Karpas-422 (cell line): ENCODE results near the gene SYT6. TPM values are rescaled to one million over a fixed set of nuclear protein-coding genes. Genes with fewer than 3 reads are reported as not detected.

Experiments
- DNase-seq: peaks from one replicate; pipeline ENCODE4 v3.0.0-alpha.2; 2015
- H2AFZ ChIP-seq: fragments of 200-600 bp; sonication (generic); 2 replicates; pipeline ENCODE4 v1.6.1; 2014; ENCODE audit warnings: antibody characterized with exemption, low read length, mixed read lengths
- H3K27ac ChIP-seq: fragments of 200-600 bp; sonication (generic); 2 replicates; pipeline ENCODE4 v1.5.1; 2014; ENCODE audit warnings: mild to moderate bottlenecking, low read length, moderate library complexity
- H3K27me3 ChIP-seq: fragments of 200-600 bp; sonication (generic); 2 replicates; pipeline ENCODE4 v1.6.1; 2014; ENCODE audit warnings: low read length, mixed read lengths
- H3K36me3 ChIP-seq: fragments of 200-600 bp; sonication (generic); 2 replicates; pipeline ENCODE4 v1.6.1; 2014; ENCODE audit warnings: low read length, mixed read lengths; ENCODE audit not compliant: insufficient read depth
- H3K4me1 ChIP-seq: fragments of 200-600 bp; sonication (generic); 2 replicates; pipeline ENCODE4 v1.6.1; 2014; ENCODE audit warnings: mild to moderate bottlenecking, low read length, mixed read lengths
- H3K4me2 ChIP-seq: fragments of 200-600 bp; sonication (generic); 2 replicates; pipeline ENCODE4 v1.6.1; 2014; ENCODE audit warnings: low read length, low read depth, mild to moderate bottlenecking; ENCODE audit not compliant: poor library complexity, severe bottlenecking
- H3K4me3 ChIP-seq: fragments of 200-600 bp; sonication (generic); 2 replicates; pipeline ENCODE4 v1.5.1; 2014; ENCODE audit warnings: mild to moderate bottlenecking, antibody characterized with exemption, low read length, mixed read lengths
- H3K79me2 ChIP-seq: fragments of 200-600 bp; sonication (generic); 2 replicates; pipeline ENCODE4 v1.6.1; 2014; ENCODE audit warnings: mild to moderate bottlenecking, low read length, mixed read lengths
- H3K9ac ChIP-seq: fragments of 200-600 bp; sonication (generic); 2 replicates; pipeline ENCODE4 v1.6.0; 2014; ENCODE audit warnings: low read length
- H3K9me2 ChIP-seq: fragments of 200-600 bp; sonication (generic), shearing (Covaris generic); replicated peaks from 2 replicates; pipeline ENCODE4 v1.6.0; 2014; ENCODE audit warnings: mild to moderate bottlenecking, low read length, moderate library complexity; ENCODE audit not compliant: insufficient read depth
- H3K9me3 ChIP-seq: fragments of 300-700, 200-600 bp; sonication (generic); 2 replicates; pipeline ENCODE4 v1.6.1; 2014; ENCODE audit warnings: low read length, mixed read lengths
- H4K20me1 ChIP-seq: fragments of 200-600 bp; sonication (generic); 2 replicates; pipeline ENCODE4 v1.6.1; 2014; ENCODE audit warnings: mild to moderate bottlenecking, antibody characterized with exemption, low read length, low read depth; ENCODE audit not compliant: insufficient read depth
- total RNA-seq: library from RNA; depleted of rRNA; stranded (reverse); fragments of >200 nt; shearing (Covaris generic); gene quantifications from 2 replicates; pipeline ENCODE4 v1.2.3, GENCODE V29; 2014; ENCODE audit warnings: low replicate concordance

Gene SYT6
- total RNA-seq, 1 experiment from 2014 or later, result not detected

DNA sequence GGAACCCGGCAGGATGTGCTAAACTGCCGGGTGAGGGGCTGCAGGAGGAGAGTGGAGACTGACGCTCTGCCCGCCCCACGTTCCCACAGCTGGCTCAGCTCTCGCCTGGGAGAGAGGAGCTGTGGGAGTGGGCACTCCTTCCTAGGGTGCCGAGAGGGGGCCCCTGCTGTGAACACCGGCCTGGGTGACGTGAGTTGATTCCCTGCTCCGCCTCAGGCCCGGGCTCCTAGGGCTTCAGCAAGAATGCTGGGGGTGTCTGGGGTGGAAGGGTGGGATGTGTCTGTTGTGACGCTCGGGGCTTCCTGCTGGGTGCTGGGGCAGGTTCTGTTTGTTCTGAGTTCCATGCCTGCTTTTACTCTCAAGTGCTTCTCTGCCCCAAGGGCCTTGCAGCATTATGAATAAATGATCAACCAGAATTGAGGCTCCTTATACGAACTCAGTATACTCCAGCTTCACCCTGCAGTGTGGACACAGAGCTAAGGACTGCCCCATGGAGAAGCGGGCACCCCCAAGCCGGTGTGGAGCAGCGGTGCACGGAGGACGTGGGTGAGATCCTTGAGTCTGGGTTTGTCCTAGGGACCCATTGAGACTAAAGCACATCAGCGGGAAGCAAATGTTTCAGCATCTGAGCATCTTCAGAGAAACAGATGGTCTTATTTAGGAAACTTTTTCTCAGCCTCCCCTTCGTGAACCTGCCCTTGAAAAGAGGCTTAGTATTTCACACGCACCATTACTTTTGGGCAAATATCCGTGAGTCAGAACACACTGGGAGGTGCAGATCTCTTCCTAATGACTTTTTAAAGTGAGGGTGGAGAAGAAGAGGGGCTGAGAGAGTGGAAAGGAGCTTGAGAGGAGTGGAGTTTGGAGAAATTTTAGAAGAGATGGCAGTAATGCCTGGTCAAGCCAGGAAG, 41.7 kb downstream of the SYT6 start:
- Histone ChIP-seq H4K20me1 (no peaks in the 10 kb centered on the region), H2AFZ (no peak overlapping the region), H3K27me3 (no peaks in the 10 kb centered on the region), H3K9ac (no peak overlapping the region), H3K79me2 (no peaks in the 10 kb centered on the region), H3K4me3 (no peak overlapping the region), H3K36me3 (no peaks in the 10 kb centered on the region), H3K4me1 (0 out of 2 replicates have a peak, but pooled peaks cover 2% of the 10 kb centered on the region), H3K9me2 (no peaks in the 10 kb centered on the region), H3K9me3 (no peaks in the 10 kb centered on the region), H3K27ac (no peak overlapping the region), H3K4me2 (no peak overlapping the region)
- no peak for DNase-seq

- Histone ChIP-seq H3K9me2 (no peaks in the 10 kb centered on the region), H3K79me2 (no peaks in the 10 kb centered on the region), H3K9me3 (no peaks in the 10 kb centered on the region), H3K27ac (no peak overlapping the region), H3K4me1 (0 out of 2 replicates have a peak, but pooled peaks cover 2% of the 10 kb centered on the region), H3K9ac (no peak overlapping the region), H4K20me1 (no peaks in the 10 kb centered on the region), H3K27me3 (no peaks in the 10 kb centered on the region), H2AFZ (no peak overlapping the region), H3K4me2 (no peak overlapping the region), H3K4me3 (no peak overlapping the region), H3K36me3 (no peaks in the 10 kb centered on the region)
- no peak for DNase-seq
These were observed 43.7 kb downstream of the SYT6 start for GRCh38 chr1:114109981-114110380.

GRCh38 chr1:114108751-114109255, 44.9 kb downstream of the SYT6 start:
- Histone ChIP-seq H3K4me3 (no peak overlapping the region), H3K9ac (no peak overlapping the region), H3K9me3 (no peaks in the 10 kb centered on the region), H3K9me2 (no peaks in the 10 kb centered on the region), H3K4me2 (no peak overlapping the region), H3K27ac (no peak overlapping the region), H2AFZ (no peak overlapping the region), H3K4me1 (no peaks in the 10 kb centered on the region), H3K27me3 (no peaks in the 10 kb centered on the region), H4K20me1 (no peaks in the 10 kb centered on the region), H3K79me2 (no peaks in the 10 kb centered on the region), H3K36me3 (no peaks in the 10 kb centered on the region)
- no peak for DNase-seq

DNA sequence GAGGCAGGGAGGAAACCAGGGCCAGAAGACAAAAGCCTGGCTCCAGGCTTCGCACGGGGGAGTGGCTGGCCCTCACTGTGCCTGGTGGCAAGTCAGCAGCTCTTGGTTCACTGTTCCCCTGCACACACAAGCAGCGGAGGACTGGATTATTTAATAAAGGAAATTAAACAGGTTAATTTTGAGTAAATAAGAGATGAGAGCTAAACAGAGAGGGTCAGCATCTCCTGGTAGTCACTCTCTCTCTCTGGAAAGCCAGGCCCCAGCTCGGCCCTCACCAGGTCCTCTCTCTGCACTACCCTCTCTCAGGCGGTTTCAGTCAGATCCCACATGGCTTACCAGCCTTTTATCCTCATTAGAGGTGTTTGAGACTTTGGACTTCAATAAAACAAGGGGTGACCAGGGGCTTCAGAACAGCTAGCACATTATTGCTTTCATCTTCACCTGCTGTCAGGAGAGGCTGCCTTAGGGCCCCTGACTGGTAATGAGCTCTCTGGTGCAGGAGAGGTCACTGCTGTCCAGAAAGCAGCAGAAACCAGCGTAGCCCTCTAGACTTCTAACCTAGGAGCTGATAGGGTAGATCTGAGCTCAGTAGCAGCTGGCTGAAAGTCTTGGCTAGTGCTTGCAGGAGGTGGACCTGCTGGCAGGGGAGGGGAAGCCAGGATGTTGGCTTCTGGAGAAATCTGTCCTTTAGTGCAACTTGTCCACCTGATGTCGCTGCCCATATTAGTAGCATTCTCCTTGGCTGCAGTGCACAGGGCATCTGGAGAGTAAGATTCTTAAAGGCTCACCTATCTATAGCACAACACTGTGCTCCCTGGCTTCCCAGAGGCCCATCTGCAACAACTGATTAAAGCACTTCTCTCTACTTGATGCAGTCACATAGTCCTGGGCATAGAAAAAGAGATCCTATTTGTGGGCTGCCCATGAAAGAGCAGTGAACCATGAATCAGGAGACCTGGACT, 45.9 kb downstream of the SYT6 start:
- Histone ChIP-seq H3K9ac (no peak overlapping the region), H3K4me1 (no peaks in the 10 kb centered on the region), H3K9me3 (no peaks in the 10 kb centered on the region), H4K20me1 (no peaks in the 10 kb centered on the region), H3K9me2 (no peaks in the 10 kb centered on the region), H3K4me3 (no peak overlapping the region), H3K79me2 (no peaks in the 10 kb centered on the region), H2AFZ (no peak overlapping the region), H3K36me3 (no peaks in the 10 kb centered on the region), H3K4me2 (no peak overlapping the region), H3K27me3 (no peaks in the 10 kb centered on the region), H3K27ac (no peak overlapping the region)
- DNase-seq, result no peak

GRCh38 chr1:114105421-114105979, 48.2 kb downstream of the SYT6 start:
- no peaks in the 10 kb centered on the region for H3K9me3 ChIP-seq
- H3K4me3 ChIP-seq, result no peak overlapping the region
- H2AFZ ChIP-seq, result no peak overlapping the region
- H3K79me2 ChIP-seq, result no peaks in the 10 kb centered on the region
- H3K9me2 ChIP-seq, result no peaks in the 10 kb centered on the region
- H4K20me1 ChIP-seq, result no peaks in the 10 kb centered on the region
- H3K4me1 ChIP-seq, result no peaks in the 10 kb centered on the region
- no peaks in the 10 kb centered on the region for H3K27me3 ChIP-seq
- H3K4me2 ChIP-seq, result no peak overlapping the region
- no peak overlapping the region for H3K27ac ChIP-seq
- no peak overlapping the region for H3K9ac ChIP-seq
- DNase-seq, result no peak
- no peaks in the 10 kb centered on the region for H3K36me3 ChIP-seq

DNA sequence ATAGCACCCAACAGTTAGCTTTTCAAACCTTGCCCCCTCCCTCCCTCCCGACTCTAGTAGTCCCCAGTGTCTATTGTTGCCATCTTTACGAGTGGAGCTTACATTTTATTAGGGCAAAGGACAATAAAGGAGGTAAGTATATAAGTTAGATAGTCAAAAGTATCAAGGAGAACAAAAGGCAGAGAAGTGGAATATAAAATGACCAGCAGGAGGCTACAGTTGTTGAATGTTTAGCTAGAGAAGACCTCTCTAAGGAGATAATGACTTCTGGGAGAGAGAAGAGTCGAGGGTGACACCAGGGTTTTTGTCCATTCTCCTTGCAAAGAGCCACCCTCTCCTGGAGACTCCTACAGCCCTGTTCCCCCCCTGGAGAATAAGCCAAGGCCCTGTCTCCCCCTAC, 48.7 kb downstream of the SYT6 start:
- H3K27ac ChIP-seq, result no peak overlapping the region
- no peaks in the 10 kb centered on the region for H3K27me3 ChIP-seq
- H3K36me3 ChIP-seq, result no peaks in the 10 kb centered on the region
- H2AFZ ChIP-seq, result no peak overlapping the region
- H3K9ac ChIP-seq, result no peak overlapping the region
- no peak overlapping the region for H3K4me3 ChIP-seq
- DNase-seq, result no peak
- H3K4me1 ChIP-seq, result no peaks in the 10 kb centered on the region
- no peak overlapping the region for H3K4me2 ChIP-seq
- no peaks in the 10 kb centered on the region for H3K9me3 ChIP-seq
- no peaks in the 10 kb centered on the region for H3K9me2 ChIP-seq
- no peaks in the 10 kb centered on the region for H3K79me2 ChIP-seq
- H4K20me1 ChIP-seq, result no peaks in the 10 kb centered on the region

GRCh38 chr1:114103992-114104391, 49.7 kb downstream of the SYT6 start:
- H3K9ac ChIP-seq, result no peak overlapping the region
- H3K9me3 ChIP-seq, result no peaks in the 10 kb centered on the region
- H4K20me1 ChIP-seq, result no peaks in the 10 kb centered on the region
- no peak overlapping the region for H3K27ac ChIP-seq
- no peaks in the 10 kb centered on the region for H3K9me2 ChIP-seq
- no peak for DNase-seq
- no peak overlapping the region for H3K4me3 ChIP-seq
- no peak overlapping the region for H2AFZ ChIP-seq
- no peaks in the 10 kb centered on the region for H3K4me1 ChIP-seq
- no peaks in the 10 kb centered on the region for H3K79me2 ChIP-seq
- no peak overlapping the region for H3K4me2 ChIP-seq
- H3K27me3 ChIP-seq, result no peaks in the 10 kb centered on the region
- no peaks in the 10 kb centered on the region for H3K36me3 ChIP-seq

- Histone ChIP-seq H3K36me3 (no peaks in the 10 kb centered on the region), H3K27ac (no peak overlapping the region), H2AFZ (no peak overlapping the region), H3K27me3 (no peaks in the 10 kb centered on the region), H3K9me2 (no peaks in the 10 kb centered on the region), H3K79me2 (no peaks in the 10 kb centered on the region), H3K9me3 (no peaks in the 10 kb centered on the region), H3K4me1 (no peaks in the 10 kb centered on the region), H3K9ac (no peak overlapping the region), H3K4me2 (no peak overlapping the region), H4K20me1 (no peaks in the 10 kb centered on the region), H3K4me3 (no peak overlapping the region)
- DNase-seq, result no peak
These were observed 51.5 kb downstream of the SYT6 start for GRCh38 chr1:114102136-114102535.
